ENCODE measurements around the gene MIF. TPM values are rescaled to one million over a fixed set of nuclear protein-coding genes. Genes with fewer than 3 reads are reported as not detected.
"Not testable (repeated sequence)": the region's sequence is repeated elsewhere in the genome, so short reads cannot be mapped to it uniquely, and the experiment has no call there.

Gene MIF
- 582 and 667 TPM in 2 replicates for total RNA-seq (2014; rRNA removed; shearing (Covaris generic))

DNA sequence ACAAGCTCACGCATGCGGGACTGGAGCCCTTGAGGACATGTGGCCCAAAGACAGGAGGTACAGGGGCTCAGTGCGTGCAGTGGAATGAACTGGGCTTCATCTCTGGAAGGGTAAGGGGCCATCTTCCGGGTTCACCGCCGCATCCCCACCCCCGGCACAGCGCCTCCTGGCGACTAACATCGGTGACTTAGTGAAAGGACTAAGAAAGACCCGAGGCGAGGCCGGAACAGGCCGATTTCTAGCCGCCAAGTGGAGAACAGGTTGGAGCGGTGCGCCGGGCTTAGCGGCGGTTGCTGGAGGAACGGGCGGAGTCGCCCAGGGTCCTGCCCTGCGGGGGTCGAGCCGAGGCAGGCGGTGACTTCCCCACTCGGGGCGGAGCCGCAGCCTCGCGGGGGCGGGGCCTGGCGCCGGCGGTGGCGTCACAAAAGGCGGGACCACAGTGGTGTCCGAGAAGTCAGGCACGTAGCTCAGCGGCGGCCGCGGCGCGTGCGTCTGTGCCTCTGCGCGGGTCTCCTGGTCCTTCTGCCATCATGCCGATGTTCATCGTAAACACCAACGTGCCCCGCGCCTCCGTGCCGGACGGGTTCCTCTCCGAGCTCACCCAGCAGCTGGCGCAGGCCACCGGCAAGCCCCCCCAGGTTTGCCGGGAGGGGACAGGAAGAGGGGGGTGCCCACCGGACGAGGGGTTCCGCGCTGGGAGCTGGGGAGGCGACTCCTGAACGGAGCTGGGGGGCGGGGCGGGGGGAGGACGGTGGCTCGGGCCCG, at the start of gene MIF:
MIF (plus strand) TSS at position 439 of the 765 bp plus-strand sequence; CDS start at position 531, 92 bp downstream.
- peak; percentile 86 for DNase-seq (ENCODE audit: low read depth)

DNA sequence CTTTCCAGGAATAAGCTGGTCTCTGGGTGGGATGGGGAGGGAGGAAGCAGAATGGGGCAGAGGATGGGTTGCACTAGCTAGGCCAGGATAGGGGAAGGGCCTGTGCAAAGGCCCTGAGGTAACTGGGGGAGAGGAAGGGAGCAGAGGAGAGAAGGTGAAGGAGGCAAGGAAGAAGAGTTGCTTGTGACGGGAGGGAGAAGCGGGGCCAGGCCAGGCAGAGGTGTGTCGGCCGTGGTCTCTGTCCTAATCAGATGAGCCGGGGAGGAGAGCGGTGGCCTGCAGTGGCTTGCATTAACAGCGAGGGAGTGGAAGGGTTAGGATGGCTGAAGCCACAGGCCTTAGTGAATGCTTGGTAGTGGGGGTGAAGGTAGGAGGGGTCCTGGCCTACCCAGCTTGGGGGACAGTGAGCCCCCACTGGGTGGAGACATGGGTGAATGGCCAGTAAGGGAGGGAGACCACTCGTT, 49.4 kb upstream of the MIF start:
- DNase-seq (ENCODE audit: low read depth) = no peak

DNA sequence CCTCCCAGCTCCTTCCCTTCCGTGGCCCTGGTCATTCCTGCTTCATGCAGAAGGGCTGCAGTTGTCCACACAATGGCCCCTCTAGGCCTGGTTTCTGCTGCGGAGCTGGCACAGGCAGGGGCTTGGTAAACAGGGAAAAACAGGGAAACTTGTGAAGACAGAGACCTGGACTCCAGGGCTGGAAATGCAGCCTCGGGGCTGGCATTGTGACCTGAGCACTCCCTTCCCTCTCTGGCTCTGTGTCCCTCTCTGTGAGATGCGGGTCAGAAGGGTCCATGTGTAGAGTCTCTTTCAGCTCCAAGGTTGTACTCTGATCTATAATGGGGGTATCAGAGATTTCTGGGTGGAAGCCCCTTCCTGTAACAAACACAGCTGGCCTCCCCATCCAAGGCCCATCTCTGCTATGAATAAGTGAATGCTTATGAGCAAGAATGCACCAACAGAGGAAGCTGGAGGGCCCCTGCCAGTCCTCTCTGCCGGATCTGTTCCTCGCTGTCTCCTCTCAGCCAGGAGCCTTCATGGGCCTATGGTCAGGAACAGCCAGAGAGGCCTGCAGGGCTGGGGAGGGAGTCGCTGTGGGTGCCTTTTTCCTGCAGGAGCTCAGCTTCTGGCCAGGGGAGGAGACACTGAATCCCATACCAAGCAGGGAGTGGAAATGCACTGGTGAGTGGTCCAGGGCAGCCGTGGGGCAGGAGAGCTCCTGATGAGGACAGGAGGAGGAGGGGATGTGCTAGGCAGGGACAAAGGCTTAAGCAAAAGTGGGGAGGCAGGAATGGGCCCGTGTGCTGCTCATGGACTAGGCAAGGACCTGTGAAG, 48.7 kb upstream of the MIF start:
- DNase-seq (ENCODE audit: low read depth) = peak; percentile 46

DNA sequence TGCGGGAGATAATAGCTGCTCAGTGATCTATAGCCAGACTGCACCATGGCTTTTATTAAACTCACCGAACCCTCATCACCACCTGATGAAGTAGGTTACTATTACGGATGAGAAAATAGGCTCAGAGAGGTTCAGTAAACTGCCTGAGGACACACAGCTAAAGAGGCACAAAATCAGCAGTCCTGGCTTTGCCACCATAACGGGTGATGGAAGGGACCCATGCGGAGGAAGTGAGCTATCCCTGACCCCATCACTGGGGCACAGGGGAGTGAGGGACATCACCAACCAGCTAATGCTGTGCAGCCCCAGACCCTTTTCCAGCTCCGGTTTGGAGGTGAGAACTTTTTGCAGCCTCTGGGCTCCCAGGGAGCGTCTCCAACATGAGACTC, 48.1 kb upstream of the MIF start:
- no peak for DNase-seq (ENCODE audit: low read depth)

DNA sequence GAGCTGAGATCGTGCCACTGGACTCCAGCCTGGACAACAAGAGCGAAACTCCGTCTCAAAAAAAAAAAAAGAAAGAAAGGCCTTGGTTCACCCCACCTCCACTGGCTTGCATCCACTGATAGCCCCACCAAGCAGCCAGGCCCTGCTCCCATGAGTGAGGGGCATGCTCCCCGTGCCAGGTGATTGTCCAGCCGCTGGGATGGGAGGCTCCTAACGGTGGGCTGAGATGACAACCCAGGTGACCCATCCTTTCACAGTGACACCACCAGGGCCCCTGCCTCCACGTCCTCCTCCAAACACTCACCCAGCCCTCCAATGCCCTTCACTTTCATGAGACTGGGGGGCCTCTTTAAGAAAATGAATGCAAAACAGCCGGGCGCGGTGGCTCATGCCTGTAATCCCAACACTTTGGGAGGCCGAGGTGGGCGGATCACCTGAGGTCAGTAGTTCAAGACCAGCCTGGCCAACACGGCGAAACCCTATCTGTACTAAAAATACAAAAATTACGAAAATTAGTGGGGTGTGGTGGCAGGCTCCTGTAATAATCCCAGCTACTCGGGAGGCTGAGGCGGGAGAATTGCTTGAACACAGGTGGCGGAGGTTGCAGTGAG, 46.8 kb upstream of the MIF start:
- no peak for DNase-seq (ENCODE audit: low read depth)

DNA sequence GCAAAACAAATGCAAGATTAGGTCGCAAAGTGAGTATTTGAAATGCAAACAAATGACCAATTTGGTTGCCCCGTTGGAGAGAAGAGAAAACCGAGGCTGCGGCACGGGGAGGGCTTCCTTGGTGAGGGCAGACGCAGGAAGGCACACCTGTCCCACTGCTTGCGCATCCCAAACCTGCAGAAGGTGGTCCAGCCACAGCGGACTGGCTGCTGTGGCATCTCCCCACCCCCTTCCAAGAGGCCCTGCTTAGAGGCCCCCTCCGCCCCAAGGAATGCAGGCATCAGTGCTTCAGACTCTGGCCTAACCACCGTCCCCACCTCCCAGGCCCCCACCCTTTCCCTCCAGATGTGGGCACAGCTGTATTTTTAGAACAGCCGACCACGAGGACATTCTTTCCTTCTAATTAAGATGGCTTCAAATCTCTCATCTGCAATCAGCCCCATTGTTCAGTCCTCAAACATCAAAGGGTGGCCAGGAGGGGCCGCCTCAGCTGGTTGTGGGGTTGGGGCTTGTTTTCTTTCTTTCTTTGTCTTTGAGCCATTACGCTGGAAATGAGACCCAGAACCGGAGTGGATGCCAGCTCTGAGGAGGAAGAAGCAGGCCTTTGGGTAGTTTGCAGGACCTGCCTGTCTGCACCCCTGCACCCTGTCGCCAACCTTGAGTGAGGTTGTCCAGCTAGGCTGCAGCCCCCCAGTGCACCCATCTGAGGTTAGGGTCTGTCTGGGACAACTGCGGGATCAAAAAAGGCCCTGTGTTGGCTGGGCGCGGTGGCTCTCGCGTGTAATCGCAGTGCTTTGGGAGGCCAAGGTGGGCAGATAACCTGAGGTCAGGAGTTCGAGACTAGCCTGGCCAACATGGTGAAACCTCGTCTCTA, 46.0 kb upstream of the MIF start:
- peak; percentile 45 for DNase-seq (ENCODE audit: low read depth)

DNA sequence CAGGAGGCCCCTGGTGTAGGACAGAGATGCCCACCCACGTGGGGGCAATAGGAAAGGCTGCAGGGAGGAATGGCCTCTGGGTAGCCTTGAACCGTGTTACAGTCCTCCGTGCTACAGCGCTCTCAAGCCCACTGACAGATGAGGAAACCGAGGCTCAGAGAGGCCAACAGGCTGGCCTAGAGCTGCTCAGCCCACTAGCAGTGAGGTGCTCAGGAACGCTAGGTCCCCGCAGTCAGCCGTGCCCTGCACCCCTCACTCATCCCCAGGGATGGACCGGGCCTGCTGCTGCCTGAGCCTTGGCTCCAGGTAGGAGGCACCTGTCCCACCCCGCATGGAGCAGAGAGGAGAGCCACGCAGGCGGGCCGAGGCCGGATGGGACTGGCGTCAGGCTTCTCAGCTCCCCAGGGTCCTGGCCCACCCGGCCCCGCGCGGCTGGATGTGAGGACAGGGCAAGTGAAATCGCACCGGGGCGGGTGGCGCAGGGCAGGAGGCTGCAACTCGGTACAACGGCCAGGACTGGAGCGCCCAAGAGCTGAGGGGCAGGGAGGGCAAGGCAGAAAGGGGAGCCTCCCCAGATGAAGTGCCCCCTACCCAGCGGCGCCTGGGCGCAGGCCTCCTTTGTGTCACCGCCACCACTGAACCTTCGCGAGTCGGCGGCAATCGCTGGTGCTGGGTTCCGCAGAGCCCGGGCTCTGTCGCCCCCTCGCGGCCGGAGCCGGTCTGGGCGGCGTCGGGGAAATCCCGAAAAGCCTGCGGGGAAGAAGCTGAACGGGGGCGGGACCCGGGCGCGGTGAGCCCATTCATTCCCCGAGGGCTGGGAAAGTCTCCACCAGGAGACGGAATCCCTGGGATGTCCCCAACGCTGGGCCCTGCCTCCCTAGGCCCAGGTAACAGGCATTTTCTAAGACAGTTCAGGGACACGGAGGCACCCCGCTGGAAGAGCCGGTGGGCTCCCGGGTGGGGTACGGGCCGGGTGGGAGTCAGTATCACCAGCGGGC, 44.9 kb upstream of the MIF start:
- peak; percentile 71 for DNase-seq (ENCODE audit: low read depth)

DNA sequence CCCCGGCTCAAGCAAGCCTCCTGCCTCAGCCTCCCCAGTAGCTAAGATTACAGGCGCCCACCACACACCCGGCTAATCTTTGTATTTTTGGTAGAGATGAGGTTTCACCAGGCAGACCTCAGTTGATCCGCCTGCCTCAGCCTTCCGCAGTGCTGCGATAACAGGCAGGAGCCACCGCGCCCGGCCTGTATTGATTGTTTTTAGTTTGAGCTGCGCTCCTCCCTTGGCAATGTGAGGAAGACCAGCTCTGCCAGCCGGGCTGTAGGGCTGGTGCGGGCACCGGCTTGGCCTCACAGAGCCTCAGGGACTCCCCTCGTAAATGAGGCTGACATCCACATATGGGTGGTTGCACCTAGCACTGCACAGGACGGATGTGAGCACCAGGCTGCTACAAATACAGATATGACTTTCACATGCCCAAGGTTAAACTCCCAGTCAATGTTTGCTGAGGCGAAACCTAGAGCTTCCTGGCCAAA, 44.0 kb upstream of the MIF start:
- no peak for DNase-seq (ENCODE audit: low read depth)

DNA sequence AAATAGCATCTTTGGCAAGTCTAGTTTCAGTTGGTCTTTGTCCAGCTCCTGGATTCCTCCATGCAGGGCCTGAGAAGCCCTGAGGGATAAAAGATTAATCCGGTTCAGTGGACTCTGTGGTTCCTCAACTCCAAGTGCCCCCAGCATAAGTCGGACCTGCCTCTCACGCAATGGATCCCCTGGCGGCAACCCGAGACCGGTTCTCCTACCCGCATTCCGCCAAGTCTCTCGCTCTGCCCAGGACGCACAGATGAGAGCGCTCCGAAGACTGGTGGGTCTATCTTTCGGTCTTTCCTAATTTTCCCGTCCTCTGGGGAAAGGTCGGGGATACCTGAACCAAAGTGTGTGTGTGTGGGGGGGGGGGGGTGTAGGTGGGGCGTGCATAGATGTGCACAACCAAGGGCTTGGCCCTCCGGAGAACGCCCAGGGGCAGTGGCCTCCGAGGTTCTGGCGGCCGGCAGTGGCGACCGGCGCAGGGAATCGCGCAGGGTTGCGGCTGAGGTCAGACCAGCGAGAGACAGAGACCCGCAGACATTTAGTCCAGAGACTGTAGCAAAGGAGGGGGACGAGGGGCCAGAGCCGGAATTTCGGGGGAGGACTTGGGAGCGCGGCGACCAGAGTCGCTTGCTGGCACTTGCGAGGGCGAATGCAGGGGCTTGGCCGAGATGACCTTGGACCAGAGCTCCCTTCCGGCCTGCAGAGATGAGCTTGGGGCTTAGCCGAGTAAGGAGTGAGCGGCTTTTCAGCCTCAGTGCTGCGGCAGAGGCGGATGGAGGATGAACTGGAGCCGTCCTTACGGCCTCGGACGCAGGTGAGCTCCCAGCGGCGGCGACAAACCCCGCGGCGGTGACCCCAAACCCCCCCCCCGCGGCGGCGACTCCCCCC, 37.2 kb upstream of the MIF start:
- DNase-seq (ENCODE audit: low read depth) = peak; percentile 98

DNA sequence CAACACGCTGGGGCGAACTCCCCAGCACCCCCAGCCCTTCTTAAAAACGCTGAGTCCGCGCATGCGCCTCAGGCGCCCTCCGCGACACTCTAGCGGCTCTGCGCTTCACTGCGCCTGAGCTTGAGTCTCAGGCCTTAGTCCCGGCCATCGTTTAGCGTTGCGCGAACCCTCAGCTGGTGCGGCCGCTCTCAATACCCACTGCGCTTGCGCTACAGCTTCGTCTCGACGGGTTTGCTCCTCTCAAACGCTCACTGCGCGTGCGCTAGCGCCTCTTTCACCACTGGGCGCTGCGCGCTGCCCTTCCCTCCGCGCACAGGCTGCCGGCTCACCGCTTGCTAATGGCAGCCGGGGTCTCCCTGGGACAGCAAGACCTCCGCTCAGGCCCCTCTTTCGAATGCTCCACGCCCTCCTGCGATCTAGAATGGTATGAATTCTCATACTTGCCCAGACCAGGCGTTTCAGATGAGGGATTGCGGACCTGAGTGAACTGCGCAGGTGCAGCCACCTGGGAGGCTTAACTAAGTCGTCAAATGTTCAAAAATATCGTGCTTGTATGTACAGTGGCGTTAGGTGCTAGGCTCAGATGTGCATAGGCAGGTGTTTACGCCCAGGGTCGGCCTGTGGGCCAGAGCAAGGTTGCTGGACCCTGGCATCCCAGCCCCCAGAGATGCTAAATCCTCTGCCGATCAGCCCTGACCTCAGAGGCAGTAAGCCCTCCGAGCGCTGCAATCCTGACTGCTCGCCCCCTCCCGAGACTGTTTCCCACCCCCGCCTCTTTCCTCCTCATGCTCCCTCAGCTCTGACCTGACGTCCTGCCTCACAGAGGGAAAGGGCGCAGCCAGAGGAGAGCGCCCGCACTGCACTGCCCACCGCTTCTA, 36.3 kb upstream of the MIF start, which contains the start of gene SLC2A11:
SLC2A11 (plus strand) TSS at position 270 of the 878 bp plus-strand sequence; CDS start at position 395, 125 bp downstream.
- peak; percentile 93 for DNase-seq (ENCODE audit: low read depth)

DNA sequence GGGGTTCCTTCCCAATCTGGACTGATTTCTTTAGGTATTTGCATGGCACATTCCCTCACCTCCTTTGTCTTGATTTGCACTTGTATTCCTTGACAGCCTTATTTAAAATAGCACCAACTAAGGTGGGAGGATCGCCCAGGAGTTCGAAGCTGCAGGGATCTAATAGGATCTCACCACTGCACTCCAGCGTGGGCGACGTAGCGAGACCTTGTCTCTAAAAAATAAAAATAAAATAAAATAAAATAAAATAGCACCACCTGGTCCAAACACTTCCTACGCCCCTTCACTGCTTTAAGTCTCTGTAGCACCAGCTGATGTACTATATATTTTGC, 35.7 kb upstream of the MIF start:
- no peak for DNase-seq (ENCODE audit: low read depth)

DNA sequence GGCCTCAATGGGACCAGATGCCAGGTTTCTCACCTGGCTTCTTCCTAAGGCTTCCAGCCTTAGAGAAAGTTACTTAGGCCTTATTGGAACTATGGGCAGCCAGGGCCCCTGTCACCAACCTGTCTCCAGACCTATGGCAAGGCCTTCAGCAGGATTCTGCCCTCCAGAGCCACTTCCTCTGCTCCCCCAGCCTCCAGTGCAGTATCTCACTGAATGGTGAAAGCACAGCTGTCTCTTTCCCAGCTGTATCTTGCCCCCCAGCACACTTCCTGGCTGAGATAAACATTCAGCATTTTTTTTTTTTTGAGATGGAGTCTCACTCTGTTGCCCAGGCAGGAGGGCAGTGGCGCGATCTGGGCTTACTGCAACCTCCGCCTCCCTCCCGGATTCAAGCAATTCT, 35.0 kb upstream of the MIF start:
- no peak for DNase-seq (ENCODE audit: low read depth)

DNA sequence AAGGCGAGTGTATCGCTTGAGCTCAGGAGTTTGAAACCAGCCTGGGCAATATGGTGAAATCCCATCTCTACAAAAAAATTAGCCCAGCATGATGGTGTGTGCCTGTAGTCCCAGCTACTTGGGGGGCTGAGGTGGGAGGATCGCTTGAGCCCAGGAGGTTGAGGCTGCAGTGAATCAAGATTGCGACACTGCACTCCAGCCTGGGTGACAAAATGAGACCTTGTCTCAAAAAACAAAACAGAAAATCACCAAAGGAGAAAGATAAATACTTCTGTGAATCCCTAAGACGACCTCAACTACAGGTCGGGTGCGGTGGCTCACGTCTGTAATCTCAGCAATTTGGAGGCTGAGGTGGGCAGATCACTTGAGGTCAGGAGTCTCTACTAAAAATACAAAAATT, 34.0 kb upstream of the MIF start:
- not testable (repeated sequence) for DNase-seq (ENCODE audit: low read depth)

DNA sequence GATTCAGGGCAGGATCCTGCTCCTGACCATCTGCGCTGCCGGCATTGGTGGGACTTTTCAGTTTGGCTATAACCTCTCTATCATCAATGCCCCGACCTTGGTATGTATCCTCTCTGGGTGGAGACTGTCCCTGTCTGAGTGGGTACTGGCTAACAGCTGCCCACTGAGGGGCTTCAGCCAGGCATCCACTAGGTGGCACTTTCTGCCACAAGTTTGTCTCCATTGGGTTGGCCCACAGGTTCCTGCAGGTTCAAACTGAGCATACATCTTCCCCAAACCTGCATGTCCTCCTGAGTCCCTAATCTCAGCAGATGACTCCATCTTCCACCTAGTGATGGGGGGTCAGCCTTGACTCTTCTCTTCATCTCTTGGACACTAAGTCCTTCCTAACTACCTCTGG, 32.1 kb upstream of the MIF start:
- peak; percentile 24 for DNase-seq (ENCODE audit: low read depth)

DNA sequence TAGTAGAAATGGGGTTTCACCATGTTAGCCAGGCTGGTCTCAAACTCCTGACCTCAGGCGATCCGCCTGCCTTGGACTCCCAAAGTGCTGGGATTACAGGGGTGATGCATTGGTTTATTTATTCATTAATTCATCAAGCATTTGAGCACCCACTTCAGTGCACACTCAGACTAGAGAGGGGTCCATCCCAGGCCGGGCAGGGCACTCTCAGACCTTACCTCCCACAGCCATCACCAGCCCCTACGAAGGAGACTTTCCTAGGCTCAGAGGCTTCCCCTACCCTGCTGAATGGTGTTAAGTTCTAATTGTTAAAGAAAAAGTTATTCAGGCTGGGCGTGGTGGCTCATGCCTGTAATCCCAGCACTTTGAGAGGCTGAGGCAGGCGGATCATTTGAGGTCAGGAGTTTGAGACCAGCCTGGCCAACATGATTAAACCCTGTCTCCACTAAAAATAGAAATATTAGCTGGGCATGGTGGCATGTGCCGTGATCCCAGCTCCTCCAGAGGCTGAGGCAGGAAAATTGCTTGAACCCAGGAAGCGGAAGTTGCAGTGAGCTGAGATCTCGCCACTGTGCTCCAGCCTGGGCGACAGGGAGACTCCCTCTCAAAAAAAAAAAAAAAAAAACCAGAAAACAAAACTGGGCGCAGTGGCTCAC, 29.6 kb upstream of the MIF start:
- DNase-seq (ENCODE audit: low read depth) = not testable (repeated sequence)

DNA sequence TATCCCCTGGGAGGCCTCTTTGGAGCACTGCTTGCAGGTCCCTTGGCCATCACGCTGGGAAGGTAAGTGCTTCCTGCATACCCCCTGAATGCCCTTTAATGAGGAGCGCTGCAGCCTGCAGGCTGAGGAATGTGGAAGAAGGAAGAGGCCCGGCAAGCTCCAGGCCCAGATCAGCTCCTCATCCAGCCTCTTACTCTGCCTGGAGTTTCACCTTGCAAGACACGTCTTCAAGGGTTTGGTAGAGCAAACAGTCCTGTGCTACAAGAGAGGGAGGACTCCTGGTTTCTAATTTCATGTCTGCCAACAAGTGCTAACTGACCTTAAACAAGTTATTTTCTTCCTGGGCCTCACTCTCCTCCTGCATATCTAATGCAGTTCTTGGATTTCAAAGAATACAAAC, 25.6 kb upstream of the MIF start:
- DNase-seq (ENCODE audit: low read depth) = no peak

DNA sequence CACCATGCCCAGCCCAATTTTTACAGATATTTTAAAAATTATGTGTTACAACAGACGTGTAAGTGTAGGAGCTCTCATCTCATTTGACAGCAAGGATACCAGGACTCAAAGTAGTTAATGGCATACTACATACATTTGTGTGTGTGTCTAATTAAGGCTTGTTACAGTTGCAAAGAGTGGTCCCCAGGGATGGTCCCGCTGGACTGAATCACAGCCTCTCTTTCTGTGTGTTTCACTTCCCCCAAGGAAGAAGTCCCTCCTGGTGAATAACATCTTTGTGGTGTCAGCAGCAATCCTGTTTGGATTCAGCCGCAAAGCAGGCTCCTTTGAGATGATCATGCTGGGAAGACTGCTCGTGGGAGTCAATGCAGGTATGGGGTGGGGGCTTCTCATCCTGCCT, 19.3 kb upstream of the MIF start:
- DNase-seq (ENCODE audit: low read depth) = no peak

DNA sequence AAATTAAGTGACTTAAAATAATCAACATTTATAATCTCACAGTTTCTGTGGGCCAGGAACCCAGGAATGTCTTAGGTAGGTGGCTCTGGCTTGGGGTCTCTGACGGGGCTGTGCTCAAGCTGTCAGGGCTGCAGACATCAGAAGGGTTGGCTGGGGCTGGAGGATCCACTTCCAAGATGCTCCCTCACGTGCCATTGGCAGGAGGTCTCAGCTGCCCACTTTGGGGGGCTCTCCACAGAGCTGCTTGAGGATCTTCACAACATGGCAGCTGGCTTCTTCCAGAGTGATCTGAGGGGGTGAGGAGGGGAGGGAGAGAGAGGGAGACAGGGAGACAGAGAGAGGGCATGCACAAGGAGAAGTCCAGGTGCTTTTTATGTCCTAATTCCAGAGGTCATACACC, 18.4 kb upstream of the MIF start:
- DNase-seq (ENCODE audit: low read depth) = no peak
